Astrocyte of the spinal cord (primary cell): ENCODE data around the gene CIDEA.

Experiments used
- DNase-seq: peaks from one replicate; pipeline ENCODE4 v3.0.0; 2011; ENCODE audit warnings: low read depth, low spot score
- H3K4me3 ChIP-seq: 2 replicates; pipeline ENCODE4 v1.5.1; 2011; ENCODE audit warnings: low read depth, mild to moderate bottlenecking, low read length, moderate library complexity
- in situ Hi-C: cut with HindIII; loops from 2 replicates; pipeline ENCODE4 v1.10.0; 2017; ENCODE audit warnings: low sequenced_read_pairs
- TF ChIP-seq, protein P1 (sequence below): IDR thresholded peaks from 2 replicates; pipeline ENCODE4 v1.5.1; 2012; ENCODE audit warnings: low read depth, mild to moderate bottlenecking, low read length, inconsistent platforms

The CIDEA gene

GRCh38 chr18:12287684-12288402 is 33.7 kb downstream of the CIDEA start:
- DNase-seq, result peak; percentile 90

DNA sequence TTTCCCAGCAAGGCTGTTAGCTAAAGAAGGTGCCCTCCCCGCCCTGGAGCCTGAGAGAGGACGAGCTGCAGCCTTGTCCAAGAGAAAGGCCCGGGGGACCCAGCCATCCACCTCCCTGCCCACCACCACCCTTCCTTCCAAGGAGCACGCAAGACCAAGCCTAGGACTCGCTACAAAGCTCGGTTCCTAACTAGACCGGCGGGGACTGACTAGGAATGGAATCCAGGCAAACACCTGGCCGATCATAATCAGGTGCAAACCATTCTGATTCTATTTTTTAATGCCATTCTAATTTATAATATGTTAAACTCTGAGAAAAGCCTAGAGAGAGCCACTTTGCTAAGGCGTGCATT is 34.2 kb downstream of the CIDEA start:
- H3K4me3 ChIP-seq, result peak overlapping the region; percentile 49
- in situ Hi-C loops, result no loop called here
- DNase-seq, result no peak
- TF ChIP-seq, protein P1, sequence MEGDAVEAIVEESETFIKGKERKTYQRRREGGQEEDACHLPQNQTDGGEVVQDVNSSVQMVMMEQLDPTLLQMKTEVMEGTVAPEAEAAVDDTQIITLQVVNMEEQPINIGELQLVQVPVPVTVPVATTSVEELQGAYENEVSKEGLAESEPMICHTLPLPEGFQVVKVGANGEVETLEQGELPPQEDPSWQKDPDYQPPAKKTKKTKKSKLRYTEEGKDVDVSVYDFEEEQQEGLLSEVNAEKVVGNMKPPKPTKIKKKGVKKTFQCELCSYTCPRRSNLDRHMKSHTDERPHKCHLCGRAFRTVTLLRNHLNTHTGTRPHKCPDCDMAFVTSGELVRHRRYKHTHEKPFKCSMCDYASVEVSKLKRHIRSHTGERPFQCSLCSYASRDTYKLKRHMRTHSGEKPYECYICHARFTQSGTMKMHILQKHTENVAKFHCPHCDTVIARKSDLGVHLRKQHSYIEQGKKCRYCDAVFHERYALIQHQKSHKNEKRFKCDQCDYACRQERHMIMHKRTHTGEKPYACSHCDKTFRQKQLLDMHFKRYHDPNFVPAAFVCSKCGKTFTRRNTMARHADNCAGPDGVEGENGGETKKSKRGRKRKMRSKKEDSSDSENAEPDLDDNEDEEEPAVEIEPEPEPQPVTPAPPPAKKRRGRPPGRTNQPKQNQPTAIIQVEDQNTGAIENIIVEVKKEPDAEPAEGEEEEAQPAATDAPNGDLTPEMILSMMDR, result no peak

More at GRCh38 chr18:12287684-12288402, 33.7 kb downstream of the CIDEA start:
- in situ Hi-C loops, result no loop called here
- H3K4me3 ChIP-seq, result peak overlapping the region; percentile 49
- TF ChIP-seq, protein P1, result peak; percentile 16

GRCh38 chr18:12290086-12290485 is 35.9 kb downstream of the CIDEA start:
- no peak for DNase-seq
- H3K4me3 ChIP-seq, result no peak overlapping the region
- TF ChIP-seq, protein P1, result no peak

DNA sequence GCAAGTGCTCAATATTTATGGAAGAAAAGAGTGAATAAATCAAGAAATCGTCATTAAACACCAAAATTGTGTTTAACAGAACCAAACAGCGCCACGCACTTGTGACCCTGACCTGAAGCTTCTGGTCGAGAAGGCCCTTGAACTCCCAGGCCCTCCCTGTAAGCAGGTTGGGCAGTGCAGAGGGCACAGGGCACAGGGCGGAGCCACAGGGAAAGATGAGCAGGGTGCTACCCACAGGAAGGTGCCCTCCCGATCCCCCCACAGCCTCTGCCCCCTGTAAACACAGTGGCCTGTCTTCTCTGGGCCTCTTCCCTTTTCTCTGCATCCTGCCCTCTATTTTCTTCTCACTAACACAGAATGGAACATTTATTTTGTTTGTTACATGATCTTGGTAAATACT is 37.0 kb downstream of the CIDEA start:
- in situ Hi-C loops, result no loop called here
- TF ChIP-seq, protein P1, result no peak
- H3K4me3 ChIP-seq, result no peak overlapping the region
- DNase-seq, result no peak

More at GRCh38 chr18:12290086-12290485, 35.9 kb downstream of the CIDEA start:
- in situ Hi-C loops, result no loop called here

GRCh38 chr18:12291690-12292089 is 37.5 kb downstream of the CIDEA start:
- TF ChIP-seq, protein P1, result no peak
- in situ Hi-C loops, result no loop called here
- H3K4me3 ChIP-seq, result no peak overlapping the region
- DNase-seq, result no peak

DNA sequence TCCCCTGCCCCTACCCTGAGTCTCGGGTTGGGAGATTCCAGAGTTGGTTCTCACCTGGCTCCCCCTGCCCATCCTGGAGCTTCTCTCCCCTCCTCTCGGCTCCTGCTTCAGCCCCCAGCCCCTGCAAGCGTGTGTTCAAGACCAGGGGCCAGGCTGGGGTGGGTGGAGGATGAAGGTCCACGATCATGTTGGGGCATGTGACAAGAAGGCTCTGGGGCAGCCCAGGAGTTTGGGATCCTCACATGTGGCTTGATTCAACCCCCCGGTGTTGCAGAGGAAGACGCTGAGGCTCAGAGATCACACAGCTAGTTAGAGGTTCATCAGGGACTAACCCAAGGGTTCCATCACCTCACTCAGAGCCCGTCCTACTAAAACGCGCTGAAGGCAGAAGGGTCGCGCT is 39.7 kb downstream of the CIDEA start:
- TF ChIP-seq, protein P1, result no peak
- H3K4me3 ChIP-seq, result no peak overlapping the region
- no peak for DNase-seq
- in situ Hi-C loops, result no loop called here
